Stomach (tissue), 9 donors: ENCODE results near the gene SMAD3. TPM values are rescaled to one million over a fixed set of nuclear protein-coding genes. Genes with fewer than 3 reads are reported as not detected.
A peak's percentile ranks its signal among the peaks of the same experiment; 100 is the strongest.

Experiments
- DNase-seq, 2 donors: peaks; one replicate each; pipeline versions ENCODE4 v3.0.0 to v3.0.0-alpha.2; 2013 to 2019
- H3K27ac ChIP-seq, 5 donors: fragments of 200-600 bp in 4 of 5; sonication (generic) in 4 of 5; one replicate each; pipeline ENCODE4 v1.5.1; 2013 to 2019; ENCODE audit warnings: mild to moderate bottlenecking in 1 of 5, moderate library complexity in 1 of 5
- H3K27me3 ChIP-seq, 3 donors: fragments of 200-600 bp; sonication (generic); one replicate each; pipeline ENCODE4 v1.5.1; 2017 to 2019; ENCODE audit warnings: mixed run types in 1 of 3
- H3K36me3 ChIP-seq, 4 donors: fragments of 200-600 bp; sonication (generic); 1 replicate in 3 of 4; 2 replicates in 1 of 4; pipeline ENCODE4 v1.5.1; 2016 to 2019
- H3K4me1 ChIP-seq, 4 donors: fragments of 200-600 bp; sonication (generic); one replicate each; pipeline ENCODE4 v1.5.1; 2016 to 2019
- H3K4me3 ChIP-seq, 4 donors: fragments of 200-600 bp; sonication (generic) in 3 of 4; one replicate each; pipeline ENCODE4 v1.5.1; 2016 to 2019; ENCODE audit warnings: mild to moderate bottlenecking in 1 of 4
- H3K9me3 ChIP-seq, 4 donors: fragments of 200-600 bp; sonication (generic); one replicate each; pipeline ENCODE4 v1.5.1; 2016 to 2019
- CTCF ChIP-seq, 7 experiments: fragments of 450-650 bp in 4 of 7; fragments of 200-600 bp in 3 of 7; sonication (generic) in 3 of 7; IDR thresholded peaks; one replicate each; pipeline ENCODE4 v1.5.1; 2016 to 2019; ENCODE audit warnings: antibody characterized with exemption in 7 of 7, control low read depth in 2 of 7, mild to moderate bottlenecking in 1 of 7
- EP300 ChIP-seq: sonication (generic); formaldehyde crosslinking; IDR thresholded peaks from one replicate; pipeline ENCODE4 v1.6.1; 2017; ENCODE audit warnings: antibody characterized with exemption
- POLR2A ChIP-seq, 4 donors: fragments of 450-650 bp; IDR thresholded peaks; one replicate each; pipeline ENCODE4 v1.6.1; 2016; ENCODE audit warnings: antibody characterized with exemption in 4 of 4, control low read depth in 2 of 4, mild to moderate bottlenecking in 1 of 4, moderate library complexity in 1 of 4
- POLR2AphosphoS5 ChIP-seq, 3 donors: sonication (generic); formaldehyde crosslinking; IDR thresholded peaks; one replicate each; pipeline ENCODE4 v1.6.1; 2016; ENCODE audit warnings: antibody characterized with exemption in 3 of 3
- WGBS, 5 donors: extraction: QIAGEN DNeasy Blood & Tissue Kit in 3 of 5; methylation state at CpG; one replicate each; pipeline versions ENCODE4 v1.1.5 to v1.1.7; 2013 to 2018; 5-methylcytosine and 5-hydroxymethylcytosine counted together
- intact Hi-C: fragments of 100-400 bp; cut with DNase I; formaldehyde crosslinking; loops from one replicate; pipeline ENCODE4 v1.15.1; 2023; ENCODE audit warnings: low total_unique reads
- polyA plus RNA-seq, 3 donors: library from polyadenylated mRNA; stranded (reverse); fragments of 200-250 nt; gene quantifications; one replicate each; pipeline ENCODE4 v1.2.3, GENCODE V29; 2013
- total RNA-seq, 5 donors: library from RNA; depleted of rRNA; stranded (reverse); fragments of >200 nt; gene quantifications; one replicate each; pipeline versions ENCODE4 v1.1.0 to v1.2.3, GENCODE V29; 2014 to 2016
- donor health status: healthy with polysubstance abuse.
- donor health status: Bipolar disorder and iron deficiency.
- donor health status: healthy.

Gene SMAD3
- total and polyA plus RNA-seq, 8 donors = 6.8 to 103 (median 27.5) TPM

DNA sequence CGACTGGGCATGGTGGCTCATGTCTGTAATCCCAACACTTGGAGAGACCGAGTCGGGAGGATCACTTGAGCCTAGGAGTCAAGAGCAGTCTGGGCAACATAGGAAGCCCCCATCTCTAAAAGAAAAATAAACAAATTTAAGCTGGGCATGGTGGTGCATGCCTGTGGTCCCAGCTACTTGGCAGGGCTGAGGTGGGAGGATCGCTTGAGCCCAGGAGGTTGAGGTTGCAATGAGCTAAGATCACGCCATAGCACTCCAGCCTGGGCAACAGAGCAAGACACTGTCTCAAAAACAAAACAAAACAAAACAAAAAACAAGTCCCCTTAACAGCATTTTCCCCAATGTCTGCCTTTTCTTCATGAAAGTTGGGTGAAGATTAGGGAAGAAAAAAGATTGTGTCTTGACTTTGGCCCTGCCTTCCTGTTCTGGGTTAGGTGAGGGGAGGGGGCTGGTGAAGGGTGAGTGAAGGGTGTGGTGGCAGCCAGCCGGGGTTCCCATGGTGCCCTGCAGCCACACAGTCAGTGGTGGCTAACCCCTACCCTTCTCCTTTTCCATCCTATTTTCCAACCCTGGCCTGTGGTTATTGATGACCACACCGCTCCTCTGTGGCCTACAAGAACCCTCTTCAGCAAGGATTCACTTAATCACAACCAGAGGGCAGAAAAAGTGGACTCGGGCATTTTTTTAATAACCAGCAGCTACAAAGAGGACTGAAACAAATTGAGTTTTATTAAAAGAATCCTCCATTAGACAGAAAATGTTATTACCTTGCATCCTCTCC lies 28.4 kb upstream of the SMAD3 start:
- TF ChIP-seq CTCF (IDR thresholded peaks at IDR 0.05) = no peak
- no peak for TF ChIP-seq POLR2A (IDR thresholded peaks at IDR 0.05)
- no peak for TF ChIP-seq EP300
- TF ChIP-seq POLR2AphosphoS5 (IDR thresholded peaks at IDR 0.05) = no peak
- H3K9me3 ChIP-seq = no peaks in the 10 kb centered on the region
- H3K36me3 ChIP-seq = no peaks in the 10 kb centered on the region
- DNase-seq = no peak
- no peak overlapping the region for H3K27ac ChIP-seq
- 90 to 93% (median 91%) methylated on average over 7 to 8 of the region's 8 CpGs for WGBS, 5 donors
- H3K4me1 ChIP-seq = peaks cover 14 to 28% (median 22%) of the 10 kb centered on the region in 4 donors
- intact Hi-C loops = no loop called here
- no peak overlapping the region for H3K4me3 ChIP-seq
- peaks cover 0 to 17% (median 0%) of the 10 kb centered on the region in 3 donors for H3K27me3 ChIP-seq

GRCh38 chr15:67037694-67038093 lies 27.7 kb upstream of the SMAD3 start:
- peaks cover 0 to 14% (median 0%) of the 10 kb centered on the region in 3 donors for H3K27me3 ChIP-seq
- intact Hi-C loops = no loop called here

GRCh38 chr15:67038736-67039135 lies 26.7 kb upstream of the SMAD3 start:
- Histone ChIP-seq H3K36me3 (no peaks in the 10 kb centered on the region), H3K9me3 (no peaks in the 10 kb centered on the region), H3K27me3 (peaks cover 0 to 3% (median 0%) of the 10 kb centered on the region in 3 donors), H3K4me3 (no peak overlapping the region), H3K4me1 (peaks cover 15 to 33% (median 24%) of the 10 kb centered on the region in 4 donors), H3K27ac (no peak overlapping the region)
- no peak for DNase-seq
- intact Hi-C loops = no loop called here
- TF ChIP-seq POLR2A (IDR thresholded peaks at IDR 0.05) (no peak), POLR2AphosphoS5 (IDR thresholded peaks at IDR 0.05) (no peak), CTCF (IDR thresholded peaks at IDR 0.05) (no peak), EP300 (no peak)

More at GRCh38 chr15:67037694-67038093, 27.7 kb upstream of the SMAD3 start:
- no peak for DNase-seq
- Histone ChIP-seq H3K9me3 (no peaks in the 10 kb centered on the region), H3K4me1 (peaks cover 21 to 35% (median 29%) of the 10 kb centered on the region in 4 donors), H3K36me3 (no peaks in the 10 kb centered on the region), H3K27ac (no peak overlapping the region), H3K4me3 (no peak overlapping the region)
- TF ChIP-seq CTCF (IDR thresholded peaks at IDR 0.05) = no peak
- no peak for TF ChIP-seq POLR2A (IDR thresholded peaks at IDR 0.05)
- TF ChIP-seq EP300 = no peak
- no peak for TF ChIP-seq POLR2AphosphoS5 (IDR thresholded peaks at IDR 0.05)

DNA sequence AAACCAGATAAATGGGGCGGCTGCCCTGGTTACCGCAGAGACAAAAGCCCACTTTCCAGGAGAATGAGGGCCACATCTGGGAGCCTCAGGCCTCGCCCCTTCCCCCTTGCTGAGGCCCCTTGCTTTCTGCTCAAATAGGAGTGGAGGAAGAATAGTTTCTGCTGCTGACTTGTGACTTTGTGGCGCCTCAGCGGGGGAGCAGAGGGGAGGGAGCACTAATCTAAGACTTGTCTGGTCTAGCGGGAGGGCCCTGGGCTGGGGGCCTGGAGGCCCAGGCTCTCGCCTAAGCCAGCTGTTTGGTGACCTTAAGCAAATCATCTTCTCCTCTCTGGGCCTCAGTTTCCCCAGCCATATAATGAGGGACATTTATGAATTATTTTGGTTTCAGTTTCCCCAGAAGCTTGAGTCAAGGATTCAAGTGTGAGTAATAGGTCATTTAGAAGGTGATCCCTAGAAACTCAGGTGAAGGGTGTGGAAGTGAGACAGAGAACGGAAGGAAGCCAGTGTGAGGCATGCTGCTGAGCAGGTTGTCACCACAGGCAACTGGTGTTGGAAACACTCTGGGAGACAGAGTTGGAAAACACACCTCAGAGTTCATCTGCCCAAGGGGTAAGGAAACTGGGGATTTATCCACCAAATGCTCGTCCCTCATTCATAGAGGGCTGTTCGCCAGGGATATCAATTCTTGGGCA lies 25.9 kb upstream of the SMAD3 start:
- H3K36me3 ChIP-seq = no peaks in the 10 kb centered on the region
- H3K27me3 ChIP-seq = no peaks in the 10 kb centered on the region
- TF ChIP-seq POLR2AphosphoS5 (IDR thresholded peaks at IDR 0.05) = peak in 2 of 3 donors; percentile 14 to 46
- no peak for TF ChIP-seq EP300
- intact Hi-C loops = no loop called here
- peak in 1 of 2 donors; percentile 82 for DNase-seq
- peaks cover 15 to 31% (median 23%) of the 10 kb centered on the region in 4 donors for H3K4me1 ChIP-seq
- H3K9me3 ChIP-seq = no peaks in the 10 kb centered on the region
- no peak overlapping the region for H3K4me3 ChIP-seq
- WGBS, 5 donors = 77 to 88% (median 82%) methylated on average over 10 of the region's 10 CpGs
- peak overlapping the region in 3 of 5 donors; percentile 11 to 48 (median 12) for H3K27ac ChIP-seq
